GM21360 (cell line): ENCODE measurements around the gene TSPAN4.

Experiments
- ATAC-seq: cut with Tn5 transposase; IDR thresholded peaks from one replicate; pipeline ENCODE4 v1.9.1; 2021; ENCODE audit warnings: mild to moderate bottlenecking, moderate library complexity; ENCODE audit not compliant: unreplicated experiment

Gene TSPAN4

GRCh38 chr11:842370-843002, at the start of gene TSPAN4, which contains the start of gene POLR2L:
TSS of gene TSPAN4 (plus strand) at chr11:842852. CDS start at chr11:850305, 7,453 bp downstream.
TSS of gene POLR2L (minus strand) at chr11:842529. CDS start at chr11:842508, 21 bp downstream.
- ATAC-seq: peak; percentile 63

GRCh38 chr11:792873-793272, 49.8 kb upstream of the TSPAN4 start:
- no peak for ATAC-seq

- no peak for ATAC-seq
Measured at GRCh38 chr11:793556-793955, 49.1 kb upstream of the TSPAN4 start.

- ATAC-seq: no peak
Measured at GRCh38 chr11:794013-794765, 48.5 kb upstream of the TSPAN4 start.

GRCh38 chr11:794766-795633, 47.7 kb upstream of the TSPAN4 start:
- no peak for ATAC-seq

GRCh38 chr11:795634-796564, 46.8 kb upstream of the TSPAN4 start:
- no peak for ATAC-seq

GRCh38 chr11:796565-797295, 45.9 kb upstream of the TSPAN4 start:
- no peak for ATAC-seq

GRCh38 chr11:797296-798092, 45.2 kb upstream of the TSPAN4 start:
- no peak for ATAC-seq

GRCh38 chr11:798093-798713, 44.4 kb upstream of the TSPAN4 start, which contains the start of gene SLC25A22:
TSS of gene SLC25A22 (minus strand) at chr11:798281. CDS start at chr11:795006, 3,275 bp downstream.
- no peak for ATAC-seq

GRCh38 chr11:799641-800316, 42.9 kb upstream of the TSPAN4 start:
- no peak for ATAC-seq

- no peak for ATAC-seq
Measured at GRCh38 chr11:800473-800872, 42.2 kb upstream of the TSPAN4 start.

- no peak for ATAC-seq
Measured at GRCh38 chr11:801097-801780, 41.4 kb upstream of the TSPAN4 start.

GRCh38 chr11:802018-802617, 40.5 kb upstream of the TSPAN4 start:
- no peak for ATAC-seq

GRCh38 chr11:802693-803466, 39.8 kb upstream of the TSPAN4 start:
- no peak for ATAC-seq

- no peak for ATAC-seq
Measured at GRCh38 chr11:803467-803742, 39.2 kb upstream of the TSPAN4 start.
